H1 (cell line): ENCODE data around the gene MAGEA9. TPM values are rescaled to one million over a fixed set of nuclear protein-coding genes. Genes with fewer than 3 reads are reported as not detected.
"Not testable (repeated sequence)": the region's sequence is repeated elsewhere in the genome, so short reads cannot be mapped to it uniquely, and the experiment has no call there.

Experiments
- CTCF ChIA-PET: fragments of 300-600 bp; sonication (Branson Sonifier 250); formaldehyde crosslinking; loops from one replicate; lab custom pipeline; 2021; ENCODE audit not compliant: partially characterized antibody; lab: Charles Lee
- POLR2A ChIA-PET: fragments of 300-600 bp; sonication (Branson Sonifier 250); formaldehyde crosslinking; loops from one replicate; lab custom pipeline; 2021; ENCODE audit warnings: inconsistent platforms; ENCODE audit not compliant: partially characterized antibody; lab: Charles Lee
- DNase-seq, 2 experiments: peaks; one replicate each; pipeline versions ENCODE4 v3.0.0 to v3.0.0-alpha.2; 2010 to 2022; ENCODE audit warnings: low spot score in 2 of 2, low read depth in 1 of 2, mixed read lengths in 1 of 2
- FAIRE-seq: peaks from 2 replicates; lab custom pipeline; 2011; peaks lifted over from hg19 to GRCh38; lab: Jason Lieb, UNC
- H2AFZ ChIP-seq: 2 replicates; pipeline ENCODE4 v1.8.1; 2012; ENCODE audit warnings: low read length, inconsistent platforms
- H2AK5ac ChIP-seq: 2 replicates; pipeline ENCODE4 v1.6.1; 2013; ENCODE audit warnings: low read depth, low read length
- H2BK120ac ChIP-seq: replicated peaks from 2 replicates; pipeline ENCODE3; 2013; ENCODE audit warnings: low read depth, low read length, inconsistent platforms
- H2BK12ac ChIP-seq: 2 replicates; pipeline ENCODE4 v1.6.1; 2013; ENCODE audit warnings: low read depth, low read length
- H2BK15ac ChIP-seq: 2 replicates; pipeline ENCODE4 v1.6.1; 2013; ENCODE audit warnings: low read length
- H2BK20ac ChIP-seq: 2 replicates; pipeline ENCODE4 v1.6.1; 2013; ENCODE audit warnings: low read length
- H2BK5ac ChIP-seq: 2 replicates; pipeline ENCODE4 v1.6.1; 2013; ENCODE audit warnings: low read depth, low read length
- H3K14ac ChIP-seq: 2 replicates; pipeline ENCODE4 v1.6.1; 2013; ENCODE audit warnings: inconsistent platforms; ENCODE audit not compliant: insufficient read length
- H3K18ac ChIP-seq: 2 replicates; pipeline ENCODE4 v1.6.1; 2013; ENCODE audit warnings: low read length; ENCODE audit errors: extremely low read depth
- H3K23ac ChIP-seq: 2 replicates; pipeline ENCODE4 v1.6.1; 2013; ENCODE audit warnings: inconsistent platforms; ENCODE audit not compliant: insufficient read length
- H3K23me2 ChIP-seq: 2 replicates; pipeline ENCODE4 v1.6.1; 2013; ENCODE audit warnings: low read depth, low read length
- H3K27ac ChIP-seq: 2 replicates; pipeline ENCODE4 v1.6.1; 2011; ENCODE audit warnings: low read depth, low read length, inconsistent platforms
- H3K27me3 ChIP-seq, 4 experiments: replicated peaks in 1 of 4; 1 replicate in 1 of 4; 2 replicates in 3 of 4; pipeline versions ENCODE4 v1.6.1 to v1.8.1; 2011 to 2013; ENCODE audit warnings: low read length in 3 of 4, mild to moderate bottlenecking in 3 of 4, inconsistent platforms in 2 of 4, mixed read lengths in 2 of 4, moderate library complexity in 1 of 4; ENCODE audit not compliant: control insufficient read depth in 3 of 4, insufficient read depth in 3 of 4; ENCODE audit errors: extremely low read depth in 1 of 4
- H3K36me3 ChIP-seq, 4 experiments: 2 replicates each; pipeline versions ENCODE4 v1.6.1 to v1.8.1; 2011 to 2013; ENCODE audit warnings: mild to moderate bottlenecking in 4 of 4, low read length in 3 of 4, moderate library complexity in 2 of 4, control low read depth in 1 of 4, inconsistent platforms in 1 of 4; ENCODE audit not compliant: insufficient read depth in 4 of 4, control insufficient read depth in 2 of 4
- H3K4ac ChIP-seq: replicated peaks from 2 replicates; pipeline ENCODE3; 2013; ENCODE audit warnings: low read length, low read depth, mixed read lengths, inconsistent platforms; ENCODE audit not compliant: insufficient read length
- H3K4me1 ChIP-seq, 4 experiments: replicated peaks in 1 of 4; 1 replicate in 1 of 4; 2 replicates in 3 of 4; pipeline versions ENCODE4 v1.6.1 to v1.8.1; 2011 to 2013; ENCODE audit warnings: low read length in 3 of 4, inconsistent platforms in 2 of 4, mixed read lengths in 1 of 4; ENCODE audit not compliant: insufficient read depth in 4 of 4, control insufficient read depth in 3 of 4
- H3K4me2 ChIP-seq, 2 experiments: 2 replicates each; pipeline versions ENCODE4 v1.6.1 to v1.8.1; 2011 to 2013; ENCODE audit warnings: low read depth in 2 of 2, low read length in 2 of 2, control low read depth in 1 of 2, inconsistent platforms in 1 of 2, mild to moderate bottlenecking in 1 of 2; ENCODE audit not compliant: insufficient read depth in 1 of 2
- H3K4me3 ChIP-seq, 4 experiments: fragments of 200-600, 300-600 bp in 1 of 4; sonication (generic), shearing (Covaris generic), sonication (Bioruptor Twin) in 1 of 4; 2 replicates each; pipeline versions ENCODE4 v1.5.1 to v1.8.1; 2011 to 2016; ENCODE audit warnings: low read length in 4 of 4, low read depth in 3 of 4, control low read depth in 2 of 4, inconsistent platforms in 2 of 4, mild to moderate bottlenecking in 2 of 4, mixed read lengths in 1 of 4, moderate library complexity in 1 of 4; ENCODE audit not compliant: insufficient read depth in 2 of 4; ENCODE audit errors: extremely low read depth in 1 of 4
- H3K56ac ChIP-seq: replicated peaks from 2 replicates; pipeline ENCODE3; 2013; ENCODE audit warnings: low read depth, mild to moderate bottlenecking, mixed read lengths, low read length, inconsistent platforms; ENCODE audit not compliant: insufficient read length
- H3K79me1 ChIP-seq: 2 replicates; pipeline ENCODE4 v1.6.1; 2013; ENCODE audit warnings: low read depth, low read length, control low read depth
- H3K79me2 ChIP-seq, 2 experiments: 2 replicates each; pipeline versions ENCODE4 v1.6.1 to v1.8.1; 2012 to 2013; ENCODE audit warnings: low read length in 2 of 2, mild to moderate bottlenecking in 2 of 2, inconsistent platforms in 1 of 2; ENCODE audit not compliant: insufficient read depth in 2 of 2, control insufficient read depth in 1 of 2
- H3K9ac ChIP-seq, 4 experiments: replicated peaks in 1 of 4; 1 replicate in 1 of 4; 2 replicates in 3 of 4; pipeline versions ENCODE4 v1.6.1 to v1.8.1; 2011 to 2013; ENCODE audit warnings: low read depth in 3 of 4, low read length in 3 of 4, control low read depth in 2 of 4, mild to moderate bottlenecking in 2 of 4, moderate library complexity in 2 of 4, inconsistent platforms in 1 of 4; ENCODE audit errors: extremely low read depth in 1 of 4
- H3K9me3 ChIP-seq, 2 experiments: 2 replicates each; pipeline versions ENCODE4 v1.6.1 to v1.8.1; 2012 to 2013; ENCODE audit warnings: mild to moderate bottlenecking in 2 of 2, moderate library complexity in 2 of 2, control low read depth in 1 of 2, inconsistent platforms in 1 of 2, low read depth in 1 of 2, low read length in 1 of 2, mixed read lengths in 1 of 2; ENCODE audit not compliant: insufficient read depth in 2 of 2
- H4K20me1 ChIP-seq, 2 experiments: replicated peaks in 1 of 2; 2 replicates each; pipeline versions ENCODE3 to v1.8.1; 2011 to 2013; ENCODE audit warnings: inconsistent platforms in 2 of 2, low read length in 2 of 2, mild to moderate bottlenecking in 1 of 2; ENCODE audit not compliant: insufficient read depth in 2 of 2, control insufficient read depth in 1 of 2
- H4K5ac ChIP-seq: 2 replicates; pipeline ENCODE4 v1.6.1; 2013; ENCODE audit warnings: low read length, low read depth, mixed read lengths, inconsistent platforms; ENCODE audit not compliant: insufficient read length
- H4K8ac ChIP-seq: 2 replicates; pipeline ENCODE4 v1.8.0; 2013; ENCODE audit warnings: mild to moderate bottlenecking, moderate library complexity, low read length, inconsistent platforms; ENCODE audit not compliant: insufficient read depth; ENCODE audit errors: extremely low read depth
- H4K91ac ChIP-seq: replicated peaks from 2 replicates; pipeline ENCODE3; 2013; ENCODE audit warnings: low read length, mixed read lengths, inconsistent platforms; ENCODE audit not compliant: insufficient read length
- WGBS, 2 experiments: shearing (Covaris generic) in 1 of 2; methylation state at CpG; one replicate each; pipeline versions ENCODE4 v1.1.6 to v1.1.7; 2013 to 2015; ENCODE audit warnings: low lambda C conversion rate in 2 of 2, mixed read lengths in 2 of 2, inconsistent platforms in 1 of 2, low coverage in 1 of 2, missing lambda C conversion rate in 1 of 2; ENCODE audit not compliant: insufficient replicate concordance in 2 of 2, insufficient coverage in 1 of 2, insufficient read length in 1 of 2; ENCODE audit errors: extremely low coverage in 1 of 2, missing lambda C conversion rate in 1 of 2; 5-methylcytosine and 5-hydroxymethylcytosine counted together
- polyA plus RNA-seq, 7 experiments: library from polyadenylated mRNA; depleted of rRNA in 3 of 7; stranded (reverse) in 5 of 7; unstranded in 2 of 7; fragments of >200 nt in 5 of 7; fragments of 200-250 nt in 2 of 7; gene quantifications; 1 replicate in 5 of 7; 2 replicates in 1 of 7; 4 replicates in 1 of 7; pipeline versions ENCODE4 v1.2.1 to v1.2.3, GENCODE V29; 2011 to 2013; ENCODE audit warnings: missing spikeins in 2 of 7, mixed read lengths in 2 of 7
- total RNA-seq: library from RNA; stranded (reverse); fragmentation: NEBNext Ultra II Directional; extraction: Animal tissue kit (Norgen Biotek cat#: 25700); gene quantifications from 2 replicates; pipeline ENCODE4 v1.2.1, GENCODE V29; 2021

The MAGEA9 gene
- total and polyA plus RNA-seq, 2 of the 8 experiments (the other 6 are each of a cell fraction or from before 2014, with no cell fraction given) = not detected

DNA sequence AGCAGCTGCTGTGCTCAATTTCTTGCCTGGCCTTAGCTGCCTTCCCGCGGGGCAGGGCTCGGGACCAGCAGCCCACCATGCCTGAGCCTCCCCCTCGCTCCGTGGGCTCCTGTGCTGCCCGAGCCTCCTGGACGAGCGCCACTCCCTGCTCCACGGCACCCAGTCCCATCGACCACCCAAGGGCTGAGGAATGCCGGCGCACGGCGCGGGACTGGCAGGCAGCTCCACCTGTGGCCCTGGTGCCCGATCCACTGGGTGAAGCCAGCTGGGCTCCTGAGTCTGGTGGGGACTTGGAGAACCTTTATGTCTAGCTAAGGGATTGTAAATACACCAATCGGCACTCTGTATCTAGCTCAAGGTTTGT lies 23.0 kb upstream of the MAGEA9 start:
- H3K23ac ChIP-seq, H3K23me2 ChIP-seq, H4K8ac ChIP-seq, H2AK5ac ChIP-seq, H4K5ac ChIP-seq, H2BK120ac ChIP-seq, CTCF ChIA-PET, H4K20me1 ChIP-seq, H3K14ac ChIP-seq, H3K27me3 ChIP-seq, H3K27ac ChIP-seq, H3K79me1 ChIP-seq, H2BK15ac ChIP-seq, H2AFZ ChIP-seq, H3K4ac ChIP-seq, H2BK12ac ChIP-seq, DNase-seq, H3K9me3 ChIP-seq, FAIRE-seq, H3K4me1 ChIP-seq, POLR2A ChIA-PET, H3K4me2 ChIP-seq, H3K4me3 ChIP-seq, H3K56ac ChIP-seq, H3K79me2 ChIP-seq, H3K18ac ChIP-seq, H3K9ac ChIP-seq, H4K91ac ChIP-seq, H3K36me3 ChIP-seq, H2BK5ac ChIP-seq, H2BK20ac ChIP-seq: not testable (repeated sequence)
- 100% methylated on average over 1 of the region's 17 CpGs; no CpG with 5 or more reads in 1 of the 2 experiments for WGBS, 2 experiments
